GM12865 (cell line): ENCODE results near the gene TRAPPC12.
"Not testable (repeated sequence)": the region's sequence is repeated elsewhere in the genome, so short reads cannot be mapped to it uniquely, and the experiment has no call there.

Experiments
- DNase-seq: peaks from one replicate; pipeline ENCODE4 v3.0.0; 2010; ENCODE audit warnings: low read depth
- H3K4me3 ChIP-seq: 2 replicates; pipeline ENCODE4 v1.5.1; 2011; ENCODE audit warnings: mild to moderate bottlenecking, low read depth, low read length, control low read depth
- TF ChIP-seq, protein P1 (sequence below): IDR thresholded peaks from 2 replicates; pipeline ENCODE4 v1.5.1; 2011; ENCODE audit warnings: low read length, control low read depth, low read depth, inconsistent platforms; ENCODE audit not compliant: insufficient read depth; ENCODE audit errors: missing control alignments

Gene TRAPPC12

DNA sequence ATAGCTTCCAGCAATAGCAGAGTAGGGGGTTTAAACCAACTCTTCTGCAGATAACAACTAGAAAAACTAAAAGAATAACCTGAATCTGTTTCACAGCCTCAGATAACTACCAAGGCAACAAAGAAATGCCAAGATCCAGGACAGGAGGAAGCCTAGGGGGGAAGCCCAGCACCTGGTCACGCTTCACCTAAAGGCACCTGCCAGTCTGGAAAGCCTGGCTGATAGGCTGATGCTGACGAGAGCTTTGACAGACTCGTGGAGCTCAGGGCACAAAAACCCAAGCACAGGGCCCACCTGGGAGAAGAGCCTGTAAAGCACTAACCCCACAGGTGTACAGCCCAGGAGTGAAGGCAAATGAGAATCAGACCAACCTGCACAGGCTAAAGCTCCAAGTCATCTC lies 24.5 kb upstream of the TRAPPC12 start:
- no peak for DNase-seq
- TF ChIP-seq, protein P1, sequence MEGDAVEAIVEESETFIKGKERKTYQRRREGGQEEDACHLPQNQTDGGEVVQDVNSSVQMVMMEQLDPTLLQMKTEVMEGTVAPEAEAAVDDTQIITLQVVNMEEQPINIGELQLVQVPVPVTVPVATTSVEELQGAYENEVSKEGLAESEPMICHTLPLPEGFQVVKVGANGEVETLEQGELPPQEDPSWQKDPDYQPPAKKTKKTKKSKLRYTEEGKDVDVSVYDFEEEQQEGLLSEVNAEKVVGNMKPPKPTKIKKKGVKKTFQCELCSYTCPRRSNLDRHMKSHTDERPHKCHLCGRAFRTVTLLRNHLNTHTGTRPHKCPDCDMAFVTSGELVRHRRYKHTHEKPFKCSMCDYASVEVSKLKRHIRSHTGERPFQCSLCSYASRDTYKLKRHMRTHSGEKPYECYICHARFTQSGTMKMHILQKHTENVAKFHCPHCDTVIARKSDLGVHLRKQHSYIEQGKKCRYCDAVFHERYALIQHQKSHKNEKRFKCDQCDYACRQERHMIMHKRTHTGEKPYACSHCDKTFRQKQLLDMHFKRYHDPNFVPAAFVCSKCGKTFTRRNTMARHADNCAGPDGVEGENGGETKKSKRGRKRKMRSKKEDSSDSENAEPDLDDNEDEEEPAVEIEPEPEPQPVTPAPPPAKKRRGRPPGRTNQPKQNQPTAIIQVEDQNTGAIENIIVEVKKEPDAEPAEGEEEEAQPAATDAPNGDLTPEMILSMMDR: no peak
- H3K4me3 ChIP-seq: no peak overlapping the region

DNA sequence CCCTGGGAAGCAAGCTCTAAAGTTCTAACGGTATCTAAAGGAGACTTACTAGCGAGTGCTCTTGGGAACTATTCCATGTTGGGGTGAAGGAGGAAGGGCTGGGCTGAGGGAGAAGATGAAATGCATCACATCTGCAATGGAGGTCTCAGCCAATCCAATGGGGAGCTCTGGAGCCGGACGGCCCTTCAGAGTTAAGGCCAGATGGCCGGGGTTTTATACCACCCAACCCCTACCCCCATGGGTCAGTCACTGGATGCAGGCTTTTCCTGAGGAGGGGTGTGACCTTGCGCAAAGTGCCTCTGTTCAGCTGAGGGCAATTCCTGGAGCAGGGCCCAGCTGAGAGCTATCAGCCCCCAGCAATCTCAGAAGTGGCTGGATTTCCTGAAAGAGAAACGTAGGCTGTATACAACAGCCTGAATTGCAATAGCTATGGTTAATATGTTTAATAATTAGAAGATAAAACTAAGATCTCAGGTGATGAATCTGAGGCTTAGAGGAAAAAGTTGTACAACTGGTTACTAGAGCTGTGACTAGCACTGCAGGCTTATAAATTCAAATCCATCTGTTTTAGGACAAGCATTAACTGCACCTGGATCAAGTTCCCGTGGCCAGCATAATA lies 23.4 kb upstream of the TRAPPC12 start:
- no peak overlapping the region for H3K4me3 ChIP-seq
- DNase-seq: no peak

DNA sequence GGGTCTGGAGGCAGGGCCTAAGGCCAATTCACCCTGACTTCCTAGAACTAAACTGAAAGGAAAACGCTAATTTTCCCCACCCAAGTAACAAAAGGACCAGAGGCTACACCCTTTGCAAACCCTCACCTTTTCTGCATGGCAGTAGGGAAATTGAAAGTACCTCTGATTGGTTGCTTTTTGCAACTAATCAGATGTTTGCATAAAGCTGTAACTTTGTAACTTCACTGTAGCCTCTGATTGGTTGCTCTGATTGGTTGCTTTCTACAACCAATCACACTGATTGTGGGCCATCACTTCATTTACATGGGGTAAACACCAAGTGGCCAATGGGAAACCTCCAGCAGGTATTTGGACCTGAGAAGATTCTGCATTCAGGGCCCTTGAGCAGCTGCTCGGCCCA lies 22.7 kb upstream of the TRAPPC12 start:
- no peak overlapping the region for H3K4me3 ChIP-seq
- TF ChIP-seq, protein P1: no peak
- DNase-seq: no peak

More for the DNA sequence above, 23.4 kb upstream of the TRAPPC12 start:
- TF ChIP-seq, protein P1: no peak

DNA sequence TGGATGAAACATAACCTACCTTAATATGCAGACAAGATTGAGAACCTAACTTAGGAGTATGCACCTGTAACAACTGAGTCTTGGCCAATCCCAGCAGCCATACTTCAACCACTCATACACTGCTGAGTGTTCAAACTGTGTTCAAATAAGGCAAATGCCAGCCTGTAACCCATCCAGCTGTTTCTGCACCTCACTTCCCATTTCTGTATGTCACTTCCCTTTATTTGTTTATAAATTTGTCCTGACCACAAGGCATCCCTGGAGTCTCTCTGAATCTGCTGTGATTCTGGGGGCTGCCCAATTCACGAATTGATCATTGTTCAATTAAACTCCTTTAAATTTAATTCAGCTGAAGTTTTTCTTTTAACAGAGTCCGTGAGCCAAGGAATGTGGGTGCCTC lies 22.0 kb upstream of the TRAPPC12 start:
- H3K4me3 ChIP-seq, DNase-seq: not testable (repeated sequence)

DNA sequence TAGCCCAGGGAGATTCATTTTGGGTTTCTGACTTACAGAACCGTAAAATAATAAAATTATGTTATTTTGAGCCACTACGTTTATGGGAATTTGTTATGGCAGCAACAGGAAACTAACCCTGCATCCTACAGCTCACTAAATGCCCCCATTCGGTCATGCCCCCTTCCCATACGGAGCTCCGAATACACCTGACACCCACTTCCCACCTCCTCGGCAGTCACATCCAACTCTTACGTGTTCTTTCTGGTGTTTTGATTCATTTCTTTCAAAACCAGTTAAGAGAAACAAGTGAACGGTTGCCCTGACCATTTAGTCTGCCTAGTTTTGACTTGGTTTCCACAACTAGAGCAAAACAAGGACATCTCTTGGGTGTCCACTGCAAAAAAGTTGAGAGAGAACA lies 21.6 kb upstream of the TRAPPC12 start:
- TF ChIP-seq, protein P1: no peak
- no peak overlapping the region for H3K4me3 ChIP-seq
- DNase-seq: no peak

DNA sequence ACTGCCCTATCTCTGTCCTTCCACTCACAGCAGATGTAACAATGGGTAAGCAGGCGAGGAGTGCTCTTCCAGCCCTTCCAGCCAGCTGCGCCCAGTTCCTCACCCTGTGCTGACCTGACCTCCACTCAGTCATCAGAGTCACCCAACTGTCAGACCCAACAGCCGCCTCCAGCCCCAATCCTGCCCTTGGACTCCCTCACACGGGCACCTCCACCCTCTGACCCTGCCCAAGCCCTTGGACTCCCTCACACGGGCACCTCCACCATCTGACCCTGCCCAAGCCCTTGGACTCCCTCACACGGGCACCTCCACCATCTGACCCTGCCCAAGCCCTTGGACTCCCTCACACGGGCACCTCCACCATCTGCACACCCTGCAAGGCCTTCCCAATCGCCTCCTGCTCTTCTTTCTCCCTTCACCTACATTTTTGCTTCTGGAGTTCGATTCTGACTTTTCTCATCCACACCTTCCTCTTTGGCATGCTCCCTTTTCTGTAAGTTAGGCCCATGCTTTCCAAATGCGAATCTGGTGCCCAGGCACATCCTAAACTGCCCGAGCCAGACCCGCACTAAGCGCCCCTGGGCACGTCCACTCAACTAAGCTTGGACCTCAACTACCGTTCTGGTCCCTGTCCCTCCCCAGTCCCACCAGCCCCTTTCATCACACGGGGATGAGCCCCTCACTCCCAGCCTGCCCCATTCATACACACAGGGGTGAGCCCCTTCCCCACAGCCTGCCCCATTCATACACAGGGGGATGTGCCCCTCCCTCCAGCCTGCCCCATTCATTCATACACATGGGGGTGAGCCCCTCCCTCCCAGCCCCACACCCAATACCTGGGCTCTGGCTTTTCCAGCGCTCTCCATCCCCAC lies 17.7 kb upstream of the TRAPPC12 start:
- no peak overlapping the region for H3K4me3 ChIP-seq
- DNase-seq: no peak
- TF ChIP-seq, protein P1: no peak

DNA sequence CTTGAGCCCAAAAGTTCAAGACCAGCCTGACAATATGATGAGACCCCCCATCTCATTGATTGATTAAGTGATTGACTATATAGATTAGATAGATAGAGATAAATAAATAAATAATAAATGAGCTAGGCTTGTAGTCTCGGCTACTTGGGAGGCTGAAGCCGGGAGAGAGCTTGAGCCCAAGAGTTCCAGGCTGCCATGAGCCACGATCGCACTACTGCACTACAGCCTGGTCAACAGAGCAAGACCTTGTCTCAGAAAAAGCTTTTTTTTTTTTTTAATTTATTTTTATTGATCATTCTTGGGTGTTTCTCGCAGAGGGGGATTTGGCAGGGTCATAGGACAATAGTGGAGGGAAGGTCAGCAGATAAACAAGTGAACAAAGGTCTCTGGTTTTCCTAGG lies 14.3 kb upstream of the TRAPPC12 start:
- no peak for DNase-seq
- TF ChIP-seq, protein P1: no peak
- H3K4me3 ChIP-seq: no peak overlapping the region
